ENCODE data around the gene MRPL3. TPM values are rescaled to one million over a fixed set of nuclear protein-coding genes. Genes with fewer than 3 reads are reported as not detected.

Gene MRPL3
- total RNA-seq, 1 donor from 2014 or later = 45.7 TPM

- Histone ChIP-seq H3K27ac (no peak overlapping the region), H3K4me3 (no peak overlapping the region), H3K36me3 (no peaks in the 10 kb centered on the region), H3K27me3 (no peaks in the 10 kb centered on the region), H3K9me3 (no peaks in the 10 kb centered on the region), H3K4me1 (no peaks in the 10 kb centered on the region)
- no peak for TF ChIP-seq CTCF (IDR thresholded peaks at IDR 0.05)
- intact Hi-C loops (cut with DNase I) = no loop called here
- no peak for DNase-seq (ENCODE audit: low spot score in 2 of 2)
These were observed 27.6 kb upstream of the MRPL3 start for GRCh38 chr3:131530388-131530787.

GRCh38 chr3:131526801-131527347, 24.1 kb upstream of the MRPL3 start:
- intact Hi-C loops (cut with DNase I) = no loop called here
- no peaks in the 10 kb centered on the region for H3K36me3 ChIP-seq
- DNase-seq (ENCODE audit: low spot score in 2 of 2) = no peak
- no peak overlapping the region for H3K27ac ChIP-seq
- no peaks in the 10 kb centered on the region for H3K9me3 ChIP-seq
- H3K4me3 ChIP-seq = peak overlapping the region; percentile 30 to 48
- TF ChIP-seq CTCF (IDR thresholded peaks at IDR 0.05) = no peak
- H3K27me3 ChIP-seq = no peaks in the 10 kb centered on the region
- H3K4me1 ChIP-seq = no peaks in the 10 kb centered on the region

- TF ChIP-seq CTCF (IDR thresholded peaks at IDR 0.05) = no peak
- Histone ChIP-seq H3K27me3 (no peaks in the 10 kb centered on the region), H3K27ac (no peak overlapping the region), H3K4me3 (no peak overlapping the region), H3K36me3 (no peaks in the 10 kb centered on the region), H3K4me1 (no peaks in the 10 kb centered on the region), H3K9me3 (no peaks in the 10 kb centered on the region)
- DNase-seq (ENCODE audit: low spot score in 2 of 2) = no peak
- intact Hi-C loops (cut with DNase I) = no loop called here
These were observed 15.9 kb upstream of the MRPL3 start for GRCh38 chr3:131518680-131519079.

GRCh38 chr3:131505421-131505820, 2.6 kb upstream of the MRPL3 start:
- no peak overlapping the region for H3K4me3 ChIP-seq
- TF ChIP-seq CTCF (IDR thresholded peaks at IDR 0.05) = no peak
- no peaks in the 10 kb centered on the region for H3K36me3 ChIP-seq
- peaks cover 4 to 12% of the 10 kb centered on the region in 2 donors for H3K4me1 ChIP-seq
- no peak for DNase-seq (ENCODE audit: low spot score in 2 of 2)
- no peak overlapping the region for H3K27ac ChIP-seq
- H3K9me3 ChIP-seq = no peaks in the 10 kb centered on the region
- intact Hi-C loops (cut with DNase I) = loop anchor here (10.0 kb wide), 1 partner anchor 481 kb away; the partner anchor contains the start of genes ASTE1 and NEK11
- no peaks in the 10 kb centered on the region for H3K27me3 ChIP-seq

GRCh38 chr3:131503320-131503635, 507 bp upstream of the MRPL3 start:
- intact Hi-C loops (cut with DNase I) = loop anchor here (5.0 to 10.0 kb wide), 3 partner anchors 121 to 756 kb away; partner anchors contain the start of genes ASTE1, NEK11, NUDT16 and PIK3R4

More at GRCh38 chr3:131503320-131503635, 507 bp upstream of the MRPL3 start:
- Histone ChIP-seq H3K4me3 (peak overlapping the region; percentile 82 to 96), H3K27me3 (no peaks in the 10 kb centered on the region), H3K4me1 (peaks cover 4 to 12% of the 10 kb centered on the region in 2 donors), H3K27ac (peak overlapping the region; percentile 68), H3K9me3 (no peaks in the 10 kb centered on the region), H3K36me3 (peaks cover 4 to 20% of the 10 kb centered on the region in 2 donors)
- DNase-seq (ENCODE audit: low spot score in 2 of 2) = no peak
- TF ChIP-seq CTCF (IDR thresholded peaks at IDR 0.05) = no peak
